ENCODE data around the gene ASPG.

Gene ASPG

DNA sequence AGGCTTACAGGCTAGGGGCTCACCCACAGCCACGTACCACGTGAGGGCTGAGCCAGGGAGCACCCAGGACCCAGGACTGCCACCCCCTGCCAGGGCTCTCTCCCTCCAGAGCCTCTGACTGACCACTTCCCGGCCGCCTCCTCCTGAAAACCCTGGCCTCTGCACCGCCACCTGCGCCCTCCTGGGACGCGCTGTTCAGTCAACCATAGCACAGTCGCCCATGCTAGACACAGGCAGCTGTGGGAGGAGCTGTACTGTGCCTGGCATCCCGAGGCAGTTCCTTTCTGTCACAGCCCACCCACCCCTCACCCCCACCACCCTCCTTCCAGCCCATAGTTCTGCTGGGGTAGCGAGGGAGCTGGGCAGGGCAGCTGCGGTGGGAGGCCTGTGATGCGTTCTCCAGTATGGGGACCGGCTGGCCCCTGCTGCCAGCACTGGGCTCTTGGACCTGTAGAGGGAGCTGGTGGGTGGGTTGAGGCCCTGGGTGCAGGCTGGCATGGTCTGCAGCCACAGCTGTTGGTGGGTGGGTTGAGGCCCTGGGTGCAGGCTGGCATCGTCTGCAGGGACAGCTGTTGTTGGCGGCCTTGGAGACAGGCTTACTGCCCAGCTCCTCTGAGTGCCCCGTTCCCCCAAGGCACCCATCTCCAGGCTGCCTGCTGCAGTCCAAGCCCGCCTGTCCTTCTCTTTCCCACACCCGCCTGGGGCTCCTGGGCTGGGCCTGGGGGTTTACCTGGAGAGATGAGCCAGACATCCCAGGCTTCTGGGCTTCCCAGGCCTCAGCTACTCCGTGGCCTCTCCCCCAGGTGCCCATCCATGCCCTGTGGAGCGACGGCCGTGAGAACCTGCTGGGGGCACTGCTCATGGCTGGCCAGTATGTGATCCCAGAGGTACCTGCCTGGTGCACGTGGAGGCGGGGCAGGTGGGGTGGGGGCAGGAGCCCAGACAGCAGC is 11.5 kb downstream of the ASPG start:
- no peaks in the 10 kb centered on the region for H3K36me3 ChIP-seq (replicated peaks; ENCODE audit: insufficient read depth, low read length)
- H3K4me2 ChIP-seq (ENCODE audit: low read depth, low read length) = no peak overlapping the region
- no peak overlapping the region for H3K9ac ChIP-seq (ENCODE audit: low read length)
- H3K9me3 ChIP-seq (replicated peaks; ENCODE audit: insufficient read depth, low read length) = no peaks in the 10 kb centered on the region
- DNase-seq = no peak
- TF ChIP-seq, protein P1, sequence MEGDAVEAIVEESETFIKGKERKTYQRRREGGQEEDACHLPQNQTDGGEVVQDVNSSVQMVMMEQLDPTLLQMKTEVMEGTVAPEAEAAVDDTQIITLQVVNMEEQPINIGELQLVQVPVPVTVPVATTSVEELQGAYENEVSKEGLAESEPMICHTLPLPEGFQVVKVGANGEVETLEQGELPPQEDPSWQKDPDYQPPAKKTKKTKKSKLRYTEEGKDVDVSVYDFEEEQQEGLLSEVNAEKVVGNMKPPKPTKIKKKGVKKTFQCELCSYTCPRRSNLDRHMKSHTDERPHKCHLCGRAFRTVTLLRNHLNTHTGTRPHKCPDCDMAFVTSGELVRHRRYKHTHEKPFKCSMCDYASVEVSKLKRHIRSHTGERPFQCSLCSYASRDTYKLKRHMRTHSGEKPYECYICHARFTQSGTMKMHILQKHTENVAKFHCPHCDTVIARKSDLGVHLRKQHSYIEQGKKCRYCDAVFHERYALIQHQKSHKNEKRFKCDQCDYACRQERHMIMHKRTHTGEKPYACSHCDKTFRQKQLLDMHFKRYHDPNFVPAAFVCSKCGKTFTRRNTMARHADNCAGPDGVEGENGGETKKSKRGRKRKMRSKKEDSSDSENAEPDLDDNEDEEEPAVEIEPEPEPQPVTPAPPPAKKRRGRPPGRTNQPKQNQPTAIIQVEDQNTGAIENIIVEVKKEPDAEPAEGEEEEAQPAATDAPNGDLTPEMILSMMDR (IDR thresholded peaks at IDR 0.05; ENCODE audit: low read length) = no peak
- no peak for TF ChIP-seq EZH2 (optimal IDR thresholded peaks at IDR 0.05; ENCODE audit: low read depth, low read length)
- no peaks in the 10 kb centered on the region for H3F3A ChIP-seq (ENCODE audit: insufficient read depth, low read length)
- no peaks in the 10 kb centered on the region for H3K27me3 ChIP-seq (replicated peaks; ENCODE audit: insufficient read depth, low read length)
- no peak overlapping the region for H3K4me3 ChIP-seq (ENCODE audit: low read length)
- no peak overlapping the region for H2AFZ ChIP-seq (ENCODE audit: low read length)
- no peaks in the 10 kb centered on the region for H3K79me2 ChIP-seq (ENCODE audit: low read length)
- no peak overlapping the region for H3K27ac ChIP-seq (ENCODE audit: low read length)
- H3K9me2 ChIP-seq (replicated peaks; ENCODE audit: insufficient read depth, low read length) = no peaks in the 10 kb centered on the region
- H4K20me1 ChIP-seq (ENCODE audit: insufficient read depth, low read length) = no peaks in the 10 kb centered on the region
- H3K4me1 ChIP-seq (ENCODE audit: low read length) = no peaks in the 10 kb centered on the region

DNA sequence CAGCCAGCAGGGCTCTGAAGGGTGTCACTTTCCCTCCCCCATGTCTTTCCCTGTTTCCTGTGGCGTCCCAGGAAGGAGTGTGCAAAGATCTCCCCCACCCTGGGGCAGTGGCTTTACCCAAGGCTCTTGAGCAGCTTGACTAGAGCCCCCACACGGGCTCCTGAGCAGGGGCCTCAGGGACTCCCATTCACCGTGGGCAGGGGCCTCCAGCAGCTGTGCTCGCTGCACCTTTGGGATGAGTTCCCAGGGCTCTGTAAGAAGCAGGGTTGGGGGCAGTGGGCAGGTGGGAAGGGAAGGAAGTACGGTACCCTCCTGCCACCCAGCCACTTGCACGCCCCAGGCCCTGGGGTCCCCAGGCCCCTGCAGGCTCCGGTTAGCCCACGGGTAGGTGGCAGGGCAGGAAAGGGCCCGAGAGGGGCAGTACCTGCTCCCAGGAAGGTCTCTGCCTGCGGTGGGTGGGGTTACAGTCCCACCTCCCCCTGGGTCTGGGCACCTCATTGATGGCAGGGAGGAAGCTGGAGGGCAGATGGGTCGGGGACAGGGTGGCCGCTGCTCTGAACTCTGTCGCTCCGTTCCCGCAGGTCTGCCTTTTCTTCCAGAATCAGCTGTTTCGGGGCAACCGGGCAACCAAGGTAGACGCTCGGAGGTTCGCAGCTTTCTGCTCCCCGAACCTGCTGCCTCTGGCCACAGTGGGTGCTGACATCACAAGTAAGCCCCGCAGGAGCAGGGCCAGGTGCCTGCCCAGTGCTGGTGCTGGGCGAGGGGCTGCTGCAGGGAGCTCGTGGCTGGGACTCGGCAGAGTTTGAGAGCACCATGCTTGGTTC is 13.0 kb downstream of the ASPG start:
- no peak overlapping the region for H3K4me2 ChIP-seq (ENCODE audit: low read depth, low read length)
- H3K27ac ChIP-seq (ENCODE audit: low read length) = no peak overlapping the region
- H4K20me1 ChIP-seq (ENCODE audit: insufficient read depth, low read length) = no peaks in the 10 kb centered on the region
- no peak overlapping the region for H2AFZ ChIP-seq (ENCODE audit: low read length)
- no peaks in the 10 kb centered on the region for H3K27me3 ChIP-seq (replicated peaks; ENCODE audit: insufficient read depth, low read length)
- H3K36me3 ChIP-seq (replicated peaks; ENCODE audit: insufficient read depth, low read length) = no peaks in the 10 kb centered on the region
- H3K9me3 ChIP-seq (replicated peaks; ENCODE audit: insufficient read depth, low read length) = no peaks in the 10 kb centered on the region
- H3K9me2 ChIP-seq (replicated peaks; ENCODE audit: insufficient read depth, low read length) = no peaks in the 10 kb centered on the region
- DNase-seq = no peak
- no peaks in the 10 kb centered on the region for H3K4me1 ChIP-seq (ENCODE audit: low read length)
- no peaks in the 10 kb centered on the region for H3F3A ChIP-seq (ENCODE audit: insufficient read depth, low read length)
- H3K4me3 ChIP-seq (ENCODE audit: low read length) = no peak overlapping the region
- H3K79me2 ChIP-seq (ENCODE audit: low read length) = no peaks in the 10 kb centered on the region
- no peak overlapping the region for H3K9ac ChIP-seq (ENCODE audit: low read length)
- TF ChIP-seq, protein P1 (IDR thresholded peaks at IDR 0.05; ENCODE audit: low read length) = no peak

DNA sequence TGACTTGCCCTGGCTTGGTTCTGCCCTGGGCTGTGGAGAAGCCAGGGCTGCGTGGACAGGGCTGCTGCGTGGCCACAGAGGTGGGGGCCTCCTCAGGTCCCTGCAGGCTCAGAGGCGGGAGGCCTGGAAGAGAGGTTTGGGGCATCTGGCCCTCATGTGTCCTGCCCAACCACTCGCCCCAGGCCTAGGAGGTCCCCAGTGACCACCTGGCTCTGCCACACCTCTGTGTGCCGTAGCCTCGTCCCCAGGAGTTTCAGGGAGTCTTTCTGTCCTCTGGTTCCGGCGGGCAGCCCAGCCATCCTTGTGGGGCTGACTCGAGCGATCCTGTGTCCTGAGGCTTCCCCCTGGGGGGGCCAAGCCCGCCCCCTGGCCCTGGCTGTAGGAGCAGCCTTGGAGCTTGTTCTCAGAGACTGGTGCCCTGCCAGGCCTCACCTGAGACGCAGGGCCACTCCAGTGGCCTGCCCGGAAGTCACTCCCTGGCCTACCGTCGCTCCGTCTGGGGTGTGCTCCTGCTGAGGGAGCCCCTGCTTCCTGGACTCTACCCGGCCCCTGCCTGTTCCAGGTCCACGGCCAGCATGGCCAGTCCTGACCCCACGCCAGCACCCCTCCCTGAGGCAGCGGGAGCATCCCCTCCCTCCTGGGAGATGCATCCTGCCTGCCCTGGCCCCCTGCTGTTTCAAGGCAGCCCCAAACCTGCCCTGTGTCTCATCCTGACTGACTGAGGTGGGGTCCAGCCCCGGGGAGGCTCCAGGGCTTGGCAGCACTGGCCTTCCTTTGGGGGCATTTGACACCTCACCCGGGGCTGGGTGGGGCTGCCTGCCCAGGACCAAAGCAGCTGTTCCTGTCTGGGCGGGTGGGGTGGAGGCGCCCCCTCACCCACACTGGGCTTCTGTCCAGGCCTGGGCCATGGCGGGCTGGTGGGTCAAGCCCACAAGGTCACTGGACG is 13.9 kb downstream of the ASPG start:
- Histone ChIP-seq H3K27me3 (replicated peaks; ENCODE audit: insufficient read depth, low read length) (0 out of 2 replicates have a peak, but pooled peaks cover 7% of the 10 kb centered on the region), H3K9me3 (replicated peaks; ENCODE audit: insufficient read depth, low read length) (no peaks in the 10 kb centered on the region), H3K9me2 (replicated peaks; ENCODE audit: insufficient read depth, low read length) (no peaks in the 10 kb centered on the region), H3K27ac (ENCODE audit: low read length) (no peak overlapping the region), H3K79me2 (ENCODE audit: low read length) (no peaks in the 10 kb centered on the region), H3K9ac (ENCODE audit: low read length) (no peak overlapping the region), H3K4me1 (ENCODE audit: low read length) (no peaks in the 10 kb centered on the region), H3K4me3 (ENCODE audit: low read length) (no peak overlapping the region), H2AFZ (ENCODE audit: low read length) (no peak overlapping the region), H3K36me3 (replicated peaks; ENCODE audit: insufficient read depth, low read length) (no peaks in the 10 kb centered on the region), H4K20me1 (ENCODE audit: insufficient read depth, low read length) (no peaks in the 10 kb centered on the region), H3F3A (ENCODE audit: insufficient read depth, low read length) (no peaks in the 10 kb centered on the region), H3K4me2 (ENCODE audit: low read depth, low read length) (no peak overlapping the region)
- DNase-seq = no peak
- TF ChIP-seq EZH2 (optimal IDR thresholded peaks at IDR 0.05; ENCODE audit: low read depth, low read length) (no peak), EZH2phosphoT487 (IDR thresholded peaks at IDR 0.05; ENCODE audit: low read length) (no peak)
- TF ChIP-seq, protein P1 (IDR thresholded peaks at IDR 0.05; ENCODE audit: low read length) = no peak
